GM20000 (cell line): ENCODE data around the gene ERCC2.

Experiments
- DNase-seq: peaks from one replicate; pipeline ENCODE4 v3.0.0; 2012; ENCODE audit warnings: low spot score
- CTCF ChIP-seq: IDR thresholded peaks from 2 replicates; pipeline ENCODE4 v1.5.1; 2012; ENCODE audit warnings: mild to moderate bottlenecking, control low read depth; ENCODE audit errors: extremely low read depth, missing control alignments

Gene ERCC2

GRCh38 chr19:45327404-45328143 is 42.8 kb downstream of the ERCC2 start:
- TF ChIP-seq CTCF: no peak
- DNase-seq: no peak

GRCh38 chr19:45324349-45324907 is 45.9 kb downstream of the ERCC2 start:
- TF ChIP-seq CTCF: no peak
- DNase-seq: no peak

- no peak for DNase-seq
- no peak for TF ChIP-seq CTCF
Measured at GRCh38 chr19:45323671-45324081, 46.7 kb downstream of the ERCC2 start.

- no peak for TF ChIP-seq CTCF
Measured at GRCh38 chr19:45322744-45323281, 47.6 kb downstream of the ERCC2 start, which contains the start of gene CKM. Gene CKM (minus strand): TSS chr19:45322875. CDS start chr19:45319713, 3,162 bp downstream.

GRCh38 chr19:45322311-45322710 is 48.1 kb downstream of the ERCC2 start:
- no peak for DNase-seq
- TF ChIP-seq CTCF: no peak

More at GRCh38 chr19:45322744-45323281, 47.6 kb downstream of the ERCC2 start, which contains the start of gene CKM:
- DNase-seq: no peak

GRCh38 chr19:45321848-45322247 is 48.5 kb downstream of the ERCC2 start:
- no peak for DNase-seq
- no peak for TF ChIP-seq CTCF

- TF ChIP-seq CTCF: no peak
- no peak for DNase-seq
Measured at GRCh38 chr19:45320997-45321775, 49.2 kb downstream of the ERCC2 start.
